ENCODE results near the gene MRPS22. TPM values are rescaled to one million over a fixed set of nuclear protein-coding genes. Genes with fewer than 3 reads are reported as not detected.

MRPS22 gene
- total and polyA plus RNA-seq, 9 of the 15 experiments (the other 6 are each of a cell fraction or from before 2014, with no cell fraction given): 148 to 397 (median 229) TPM

- no peak for TF ChIP-seq ATF1 (CRISPR knock-in tag; IDR thresholded peaks at IDR 0.05)
- peak; percentile 70 for TF ChIP-seq ATF1 (tag; IDR thresholded peaks at IDR 0.05)
- TF ChIP-seq OTX1 (CRISPR knock-in tag; IDR thresholded peaks at IDR 0.05): no peak
- TF ChIP-seq NR2C2 (CRISPR knock-in tag; IDR thresholded peaks at IDR 0.05): no peak
- TF ChIP-seq NR2C2 (tag; IDR thresholded peaks at IDR 0.05): peak; percentile 51; the same call in 1 of the 2 replicates
- no peak for TF ChIP-seq NR2F6 (CRISPR knock-in tag; IDR thresholded peaks at IDR 0.05)
- TF ChIP-seq STAT6 (CRISPR knock-in tag; IDR thresholded peaks at IDR 0.05): 0 out of 2 replicates have a peak, but pooled peaks have one; percentile 62
- TF ChIP-seq ATF3 (IDR thresholded peaks at IDR 0.05): peak; percentile 99
- peak; percentile 98 for TF ChIP-seq ATF3 (CRISPR knock-in tag; conservative IDR thresholded peaks at IDR 0.05)
- peak; percentile 53 to 80; a peak in 2 of 4 replicates for TF ChIP-seq MAZ (CRISPR knock-in tag; conservative IDR thresholded peaks at IDR 0.05 in 1 of 2, IDR thresholded peaks at IDR 0.05 in 1 of 2)
- TF ChIP-seq PTTG1 (tag; IDR thresholded peaks at IDR 0.05; ENCODE audit: low read depth): no peak
- TF ChIP-seq FOXM1 (IDR thresholded peaks at IDR 0.05; ENCODE audit: low read depth): peak; percentile 91
- no peak for TF ChIP-seq FOXM1 (CRISPR knock-in tag; IDR thresholded peaks at IDR 0.05; ENCODE audit: low read depth)
- TF ChIP-seq E2F6 (IDR thresholded peaks at IDR 0.05; ENCODE audit: borderline replicate concordance in 1 of 2, extremely low read depth in 1 of 2, insufficient read depth in 1 of 2, insufficient read length in 1 of 2, low read depth in 1 of 2, low read length in 1 of 2, poor library complexity in 1 of 2, severe bottlenecking in 1 of 2): peak in 1 of 2 experiments; percentile 24
- no peak for TF ChIP-seq SAFB2 (IDR thresholded peaks at IDR 0.05; ENCODE audit: borderline replicate concordance, low read depth, low read length, severe bottlenecking)
- peak; percentile 77 for TF ChIP-seq MYC (IDR thresholded peaks at IDR 0.05; ENCODE audit: low read depth, low read length)
- no peak for TF ChIP-seq MYC (CRISPR knock-in tag; IDR thresholded peaks at IDR 0.05; ENCODE audit: borderline replicate concordance, low read depth)
- no peak for TF ChIP-seq MED1 (CRISPR knock-in tag; IDR thresholded peaks at IDR 0.05; ENCODE audit: borderline replicate concordance)
- peak; percentile 89 for TF ChIP-seq MYNN (IDR thresholded peaks at IDR 0.05)
- no peak for TF ChIP-seq MYNN (CRISPR knock-in tag; IDR thresholded peaks at IDR 0.05)
- no peak for TF ChIP-seq ZNF77 (CRISPR knock-in tag; IDR thresholded peaks at IDR 0.05)
- no peak for TF ChIP-seq ZC3H4 (CRISPR knock-in tag; IDR thresholded peaks at IDR 0.05; ENCODE audit: borderline replicate concordance)
- TF ChIP-seq KDM2B (CRISPR knock-in tag; IDR thresholded peaks at IDR 0.05): no peak
- TF ChIP-seq SNAPC5 (CRISPR knock-in tag; IDR thresholded peaks at IDR 0.05): no peak
Measured at GRCh38 chr3:139299261-139300132, 44.3 kb upstream of the MRPS22 start (continued).
